Stimulated activated CD8-positive, alpha-beta memory T cell treated with anti-CD3 and anti-CD28 coated beads, Interleukin-15, amount 100 ng/mL, for 1 hour (primary cell): Measurements from ENCODE around the gene NTMT1.

Source experiments
- DNase-seq: peaks from one replicate; pipeline ENCODE4 v3.0.0-alpha.2; 2020; ENCODE audit warnings: low read depth

The NTMT1 gene

DNA sequence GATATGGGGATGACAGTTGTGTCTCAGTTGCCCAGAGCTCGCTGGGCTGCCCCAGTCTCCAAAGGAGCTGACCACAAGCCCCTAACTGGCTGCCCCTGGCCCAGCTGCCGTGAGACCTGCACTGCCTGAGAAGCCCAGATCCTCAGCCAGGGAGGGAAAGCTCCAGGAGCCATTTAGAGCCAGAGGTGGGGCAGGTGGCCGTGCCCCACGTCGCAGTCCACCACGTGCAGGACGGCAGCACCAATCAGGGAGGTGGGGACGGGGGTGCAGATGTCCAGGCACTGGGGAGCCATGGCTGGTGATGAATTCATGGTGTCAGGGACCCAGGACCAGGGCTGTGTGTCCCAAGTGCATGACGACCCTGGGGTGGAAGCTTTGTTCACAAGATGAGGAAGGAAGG is 52.9 kb downstream of the NTMT1 start:
- no peak for DNase-seq

DNA sequence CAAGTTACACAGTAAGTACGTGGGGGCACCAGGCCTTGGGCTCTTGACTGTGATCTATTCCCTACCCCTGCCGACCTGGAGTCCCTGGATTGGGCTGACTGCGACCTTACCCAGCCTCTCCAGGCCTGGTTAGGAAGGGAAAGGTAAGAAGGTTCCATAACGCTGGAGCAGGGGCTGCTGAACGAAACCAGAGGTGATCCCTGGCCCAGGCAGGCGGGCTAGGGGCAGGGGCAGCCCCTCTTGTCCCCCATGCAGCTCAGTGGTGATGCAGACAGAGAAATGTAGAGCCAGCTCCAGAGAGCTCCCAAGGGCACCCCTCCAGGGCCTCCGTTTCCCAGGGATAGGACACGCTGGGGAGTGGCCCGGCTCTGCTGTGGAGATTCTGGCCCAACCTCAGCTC is 53.6 kb downstream of the NTMT1 start:
- no peak for DNase-seq

DNA sequence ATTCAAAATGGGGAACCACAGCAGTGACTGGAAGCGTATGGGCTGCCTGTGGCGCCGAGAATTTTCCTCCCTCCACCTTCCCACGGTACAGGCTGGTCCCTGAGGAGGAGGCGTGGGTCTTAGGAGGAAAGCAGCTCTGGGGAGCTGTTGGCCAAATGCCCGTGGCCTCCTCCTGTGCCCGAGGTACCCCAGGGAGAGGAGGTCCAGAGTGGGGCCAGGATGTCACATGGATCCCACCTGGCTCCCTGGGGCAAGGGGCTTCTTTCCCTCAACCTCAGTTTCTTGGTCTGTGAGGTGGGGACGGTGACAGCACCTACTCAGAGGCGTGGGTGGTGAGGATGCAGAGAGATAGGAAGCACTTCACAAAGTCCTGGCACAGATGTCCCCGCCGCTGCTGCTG is 56.0 kb downstream of the NTMT1 start:
- no peak for DNase-seq

DNA sequence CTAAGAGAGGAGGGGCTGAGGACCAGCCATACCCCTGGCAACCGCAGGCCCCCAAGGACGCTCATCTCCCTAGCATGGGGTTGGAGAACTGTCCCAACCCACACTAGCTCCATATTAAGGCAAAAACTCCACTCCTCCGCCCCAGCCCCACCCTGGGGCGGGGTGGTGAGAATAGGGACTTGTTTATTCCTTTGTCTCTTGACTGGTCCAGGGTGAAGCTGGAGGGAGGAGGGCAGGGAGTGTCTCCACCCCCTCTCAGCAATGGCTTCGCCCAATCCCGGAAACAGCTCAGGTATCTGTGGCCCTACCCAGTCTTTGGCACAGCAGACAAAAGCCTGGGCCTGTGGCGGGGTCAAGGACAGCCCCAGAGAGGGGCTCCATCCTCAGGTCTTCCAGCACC is 56.4 kb downstream of the NTMT1 start:
- DNase-seq: no peak

DNA sequence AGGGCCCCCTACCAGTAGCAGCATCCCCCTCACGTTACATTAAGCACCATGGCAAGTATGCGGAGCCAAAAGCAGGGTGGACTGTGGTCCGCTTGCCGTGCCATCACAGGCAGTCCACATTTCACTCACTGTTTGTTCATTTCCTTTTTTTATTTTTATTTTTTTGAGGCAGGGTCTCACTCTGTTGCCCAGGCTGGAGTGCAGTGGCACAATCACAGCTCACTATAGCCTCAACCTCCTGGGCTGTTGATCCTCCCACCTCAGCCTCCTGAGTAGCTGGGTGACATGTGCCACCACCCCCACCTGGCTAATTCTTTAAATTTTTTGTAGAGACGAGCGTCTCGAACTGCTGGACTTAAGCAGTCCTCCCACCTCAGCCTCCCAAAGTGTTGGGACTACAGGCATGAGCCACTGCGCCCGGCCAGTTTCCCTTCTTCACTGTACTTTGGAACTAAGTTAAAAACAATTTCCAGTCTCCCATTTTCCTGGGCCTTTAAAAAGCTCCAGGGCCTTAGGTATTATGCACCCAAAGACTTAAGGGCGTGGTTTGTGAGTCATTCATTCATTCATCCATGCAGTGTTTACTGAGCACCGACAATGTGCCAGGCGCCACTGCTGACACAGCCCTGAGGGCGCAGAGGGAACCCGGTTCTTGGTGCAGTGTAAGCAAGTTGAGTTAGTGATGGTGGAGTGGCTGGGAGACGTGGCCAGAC is 59.4 kb downstream of the NTMT1 start:
- no peak for DNase-seq
